Stimulated activated CD4-positive, alpha-beta T cell treated with anti-CD3 and anti-CD28 coated beads, Interleukin-4, amount 100 ng/mL, for 24 hours (primary cell): Measurements from ENCODE around the gene EPB41L3.
"Not testable (repeated sequence)": the region's sequence is repeated elsewhere in the genome, so short reads cannot be mapped to it uniquely, and the experiment has no call there.

Source experiments
- DNase-seq: peaks from one replicate; pipeline ENCODE4 v3.0.0-alpha.2; 2020

Gene EPB41L3

GRCh38 chr18:5543773-5544389, at the start of gene EPB41L3:
Gene EPB41L3 (minus strand): TSS chr18:5543997. CDS start chr18:5489183, 54,814 bp downstream.
- DNase-seq = no peak

- DNase-seq = no peak
Observed at GRCh38 chr18:5588529-5588928, 44.7 kb upstream of the EPB41L3 start.

DNA sequence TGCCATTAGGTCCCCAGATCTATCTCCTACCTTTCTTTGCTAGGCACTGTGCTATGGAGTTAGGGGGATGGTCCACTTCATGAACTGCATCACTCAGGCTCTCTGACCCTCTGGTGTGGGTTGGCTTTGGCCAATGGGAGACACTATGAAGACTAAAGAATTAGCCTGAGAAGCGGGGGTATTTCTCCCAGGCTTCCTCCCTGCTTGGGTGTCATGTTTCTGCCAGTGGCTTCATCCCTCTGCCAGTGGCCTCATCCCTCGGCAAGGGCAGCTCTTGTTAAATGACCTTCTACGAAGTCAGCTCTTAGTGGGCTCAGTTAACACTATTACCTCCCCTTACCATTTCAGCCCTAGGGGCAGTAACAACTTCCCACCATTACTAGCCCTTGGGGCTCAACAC, 41.9 kb upstream of the EPB41L3 start:
- no peak for DNase-seq

DNA sequence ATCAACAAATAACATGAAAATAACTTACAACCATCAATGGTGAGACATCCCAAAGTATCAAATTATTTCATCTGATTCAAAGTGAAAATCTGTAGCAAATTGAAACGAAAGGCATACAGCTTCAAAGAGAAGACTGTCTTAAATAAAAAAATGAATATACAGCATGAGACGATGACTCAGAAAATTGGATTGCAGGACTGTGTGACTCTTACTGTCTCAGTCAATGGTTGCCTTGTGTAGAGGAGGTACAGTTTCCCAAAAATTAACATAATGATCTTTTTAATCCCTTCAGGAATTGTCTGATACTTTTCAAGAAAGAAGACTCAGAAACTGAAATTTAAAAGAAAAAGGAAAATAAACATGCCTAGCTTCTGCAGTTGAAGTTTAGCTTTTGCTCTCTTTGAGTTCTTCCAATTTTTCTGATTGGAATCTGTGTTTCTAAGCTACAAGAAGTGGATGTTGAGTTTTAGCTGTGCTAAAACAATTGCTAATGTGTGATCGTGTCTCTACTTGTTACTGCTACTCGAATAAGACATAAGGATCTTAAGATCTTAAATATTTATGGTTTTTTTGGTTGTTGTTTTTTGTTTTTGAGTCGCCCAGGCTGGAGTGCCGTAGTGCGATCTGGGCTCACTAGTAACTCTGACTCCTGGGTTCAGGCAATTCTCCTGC, 41.1 kb upstream of the EPB41L3 start:
- no peak for DNase-seq

DNA sequence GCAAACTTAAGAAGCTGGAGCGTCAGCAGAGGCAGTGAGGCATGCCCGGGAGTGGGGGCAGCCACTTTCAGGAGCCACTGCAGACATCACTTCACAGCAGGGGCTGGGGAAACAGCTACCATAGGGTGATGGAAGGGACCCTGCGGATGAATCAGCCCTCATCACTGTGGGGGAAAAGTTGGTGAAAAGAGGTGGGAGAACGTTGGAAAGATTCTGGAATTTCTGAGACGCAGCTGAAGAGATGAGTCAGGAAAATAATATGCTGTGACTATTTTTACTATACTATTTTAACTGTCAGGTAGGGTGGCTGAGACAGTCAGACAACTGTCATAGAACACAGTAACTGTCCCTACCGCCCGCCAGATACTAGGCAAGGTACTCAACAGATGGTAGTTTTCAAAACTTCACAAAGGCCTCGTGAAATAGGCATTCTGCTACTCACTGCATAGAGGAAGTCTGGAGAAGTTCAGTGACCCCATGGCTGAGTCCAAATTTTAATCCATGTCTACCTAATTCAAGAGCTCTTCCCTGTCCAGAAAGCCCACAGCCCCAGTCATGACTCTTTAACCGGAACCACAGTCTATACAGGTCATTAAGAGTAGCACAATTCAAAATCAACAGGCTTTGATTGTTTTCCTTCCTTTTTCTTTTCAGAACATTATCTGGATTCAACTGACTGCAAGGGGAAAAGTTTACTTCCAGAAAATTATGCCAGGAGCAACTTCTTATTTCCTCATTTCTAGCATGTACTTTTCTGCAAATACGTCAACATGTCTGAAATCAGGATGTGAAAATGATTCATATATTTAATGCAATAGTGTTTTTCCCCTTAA, 39.3 kb upstream of the EPB41L3 start:
- no peak for DNase-seq

DNA sequence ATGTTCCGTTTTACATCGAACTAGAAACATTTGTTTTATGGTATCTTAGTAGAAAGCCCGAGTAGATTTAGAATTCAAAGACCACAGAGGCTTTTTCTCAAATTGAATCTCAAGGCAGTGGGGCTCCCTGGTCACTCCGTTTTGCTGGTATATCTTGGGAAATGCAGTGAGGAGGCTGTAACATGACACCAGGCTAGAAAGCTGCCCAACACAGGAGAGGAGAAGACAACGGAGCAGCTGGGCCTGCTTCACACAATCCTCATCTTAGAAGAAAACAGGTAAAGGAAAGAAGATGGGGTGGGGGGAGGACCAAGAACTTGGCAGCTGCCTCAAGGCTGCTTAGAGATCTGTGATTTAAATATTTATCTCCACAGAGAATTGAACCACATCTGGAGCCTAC, 38.3 kb upstream of the EPB41L3 start:
- DNase-seq = no peak

GRCh38 chr18:5574843-5575242, 31.0 kb upstream of the EPB41L3 start:
- DNase-seq = no peak

DNA sequence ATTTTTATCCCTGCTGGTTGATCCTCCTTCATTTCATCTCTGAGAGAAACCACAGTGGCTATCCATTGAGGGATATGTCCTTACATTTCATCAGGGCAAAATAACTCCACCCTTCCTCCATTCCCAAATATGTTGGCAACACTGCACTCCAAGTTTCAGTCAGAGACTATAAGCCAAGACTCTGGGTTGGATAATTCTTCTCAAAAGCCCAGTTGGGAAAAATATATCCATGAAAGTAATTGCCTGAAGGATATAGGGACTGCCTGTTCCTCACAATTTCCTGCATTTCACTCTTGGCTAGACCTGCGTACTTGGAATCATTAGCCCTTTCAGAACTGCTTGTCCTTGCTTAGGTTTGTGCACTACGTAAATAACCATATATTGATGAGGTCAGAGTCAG, 27.9 kb upstream of the EPB41L3 start:
- no peak for DNase-seq

- not testable (repeated sequence) for DNase-seq
Observed at GRCh38 chr18:5570613-5571012, 26.8 kb upstream of the EPB41L3 start.

GRCh38 chr18:5568416-5568815, 24.6 kb upstream of the EPB41L3 start:
- no peak for DNase-seq

DNA sequence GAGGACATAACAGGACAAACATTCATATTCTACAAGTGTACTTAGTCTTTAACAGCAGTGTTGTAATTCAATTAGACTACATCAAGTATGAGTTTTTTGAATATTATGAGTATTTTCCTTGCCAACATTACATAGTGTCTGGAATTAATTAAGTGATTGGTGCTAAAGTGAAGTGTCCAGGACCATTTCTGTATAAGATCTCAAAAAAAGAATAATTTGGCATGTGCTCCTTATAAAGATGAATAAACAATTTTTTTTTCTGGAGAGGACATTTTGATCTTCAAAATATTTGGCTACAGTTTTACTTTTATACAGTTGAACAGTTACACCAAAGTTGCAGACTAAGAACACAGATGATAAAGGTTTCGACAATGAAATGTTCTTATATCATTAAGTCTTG, 15.1 kb upstream of the EPB41L3 start:
- no peak for DNase-seq

DNA sequence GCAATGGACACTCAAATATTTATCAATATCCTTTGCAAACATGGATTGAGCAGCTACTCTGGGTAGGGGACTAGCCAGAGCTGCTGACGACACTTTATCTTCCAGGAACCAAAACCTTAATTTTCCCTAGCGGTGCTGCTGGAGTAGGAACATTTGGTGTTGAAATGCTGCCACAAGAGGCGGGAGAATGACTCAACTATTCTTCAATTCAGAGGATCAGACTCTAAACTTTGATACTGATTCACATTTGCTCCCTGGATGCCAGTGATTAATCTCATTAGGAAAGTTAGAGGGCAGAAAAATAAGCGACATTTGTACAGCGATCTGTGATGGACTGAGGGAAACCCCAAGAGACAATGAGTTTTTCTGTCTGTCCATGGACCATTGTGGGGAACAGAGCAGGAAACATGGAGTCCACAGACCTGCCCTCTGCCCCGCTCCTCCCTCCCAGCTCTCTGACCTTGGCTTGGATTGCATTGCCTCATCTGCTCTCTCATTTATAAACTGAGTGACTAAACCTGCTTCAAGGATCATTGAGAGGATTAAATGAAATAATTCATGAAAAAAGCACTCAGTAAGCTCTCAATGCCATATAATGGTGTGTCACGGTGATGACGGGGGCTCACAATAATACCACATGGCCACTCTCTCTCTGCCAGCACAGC, 12.6 kb upstream of the EPB41L3 start:
- no peak for DNase-seq

GRCh38 chr18:5554629-5555028, 10.8 kb upstream of the EPB41L3 start:
- DNase-seq = no peak

GRCh38 chr18:5546660-5547059, 2.9 kb upstream of the EPB41L3 start:
- DNase-seq = no peak

GRCh38 chr18:5543036-5543680, 639 bp downstream of the EPB41L3 start:
- DNase-seq = no peak

DNA sequence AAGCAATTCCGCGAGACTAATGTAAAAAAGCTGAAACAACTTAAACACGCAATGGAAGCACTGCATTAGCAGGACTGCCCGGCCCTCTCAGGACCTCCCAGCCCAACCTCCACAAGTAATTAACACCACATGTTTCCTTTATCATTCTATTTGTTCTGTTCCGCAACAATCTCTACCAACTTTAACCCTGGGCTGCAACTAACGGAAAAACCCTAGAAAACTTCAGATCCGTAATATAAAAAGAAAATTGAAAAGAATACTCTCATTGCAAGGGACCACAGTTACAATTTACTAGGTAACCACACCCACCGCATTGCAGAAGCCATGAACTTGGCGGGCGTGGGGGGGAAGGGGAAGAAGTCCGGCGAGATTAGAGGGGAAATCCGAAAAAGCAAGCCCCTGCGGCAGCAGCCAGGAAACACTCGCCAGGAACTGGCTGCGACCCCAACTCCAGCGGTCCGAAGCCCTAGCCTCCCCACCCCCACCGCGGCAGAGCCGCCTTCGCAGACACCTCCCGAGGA, 1.2 kb downstream of the EPB41L3 start:
- DNase-seq = no peak

GRCh38 chr18:5541644-5542043, 2.2 kb downstream of the EPB41L3 start:
- DNase-seq = no peak

- DNase-seq = no peak
Observed at GRCh38 chr18:5539391-5539790, 4.4 kb downstream of the EPB41L3 start.

DNA sequence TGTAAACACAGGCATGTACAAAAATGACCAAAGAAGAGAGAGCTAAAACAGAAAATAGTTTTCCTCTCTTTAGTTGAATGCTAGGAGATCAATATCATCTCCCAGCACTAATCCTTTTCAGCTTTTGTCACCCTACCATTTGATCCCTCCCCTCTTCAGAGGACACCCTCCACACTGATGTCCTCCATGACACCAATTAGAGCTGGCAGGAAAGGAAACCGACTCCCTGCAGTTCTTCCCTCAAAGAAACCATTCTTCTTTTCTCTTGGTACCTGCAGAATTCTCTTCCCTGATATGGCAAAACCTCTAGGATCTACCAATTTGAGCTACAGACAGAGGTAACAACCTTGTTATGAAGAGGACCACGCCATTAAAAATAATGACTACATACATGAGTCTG, 5.3 kb downstream of the EPB41L3 start:
- no peak for DNase-seq

- no peak for DNase-seq
Observed at GRCh38 chr18:5537860-5538259, 5.9 kb downstream of the EPB41L3 start.

GRCh38 chr18:5534845-5535244, 9.0 kb downstream of the EPB41L3 start:
- no peak for DNase-seq

- no peak for DNase-seq
Observed at GRCh38 chr18:5532066-5532465, 11.7 kb downstream of the EPB41L3 start.
